ENCODE measurements around the gene PPP1R27. TPM values are rescaled to one million over a fixed set of nuclear protein-coding genes. Genes with fewer than 3 reads are reported as not detected.

PPP1R27 gene
- total and polyA plus RNA-seq, 4 donors, result 0.31 to 0.35 TPM; not detected in 2

- H3K27me3 ChIP-seq (ENCODE audit: control insufficient read depth in 4 of 4, insufficient read depth in 4 of 4, low read length in 3 of 4), result peaks cover 0 to 2% (median 0%) of the 10 kb centered on the region in 4 donors
- no peak for DNase-seq (ENCODE audit: low spot score)
- WGBS, result 2% methylated on average over 110 of the region's 110 CpGs
Observed at GRCh38 chr17:81803728-81804558, 30.9 kb downstream of the PPP1R27 start, which contains the start of gene GCGR. Gene GCGR (plus strand): TSS chr17:81804150. CDS start chr17:81809019, 4,869 bp downstream.

GRCh38 chr17:81802856-81803643 lies 31.8 kb downstream of the PPP1R27 start:
- Histone ChIP-seq H3K4me1 (ENCODE audit: control insufficient read depth in 4 of 4, insufficient read depth in 4 of 4, low read length in 3 of 4) (peaks cover 14 to 26% (median 21%) of the 10 kb centered on the region in 4 donors), H3K9me3 (ENCODE audit: control insufficient read depth in 4 of 4, low read length in 3 of 4) (no peaks in the 10 kb centered on the region), H3K36me3 (ENCODE audit: control insufficient read depth in 4 of 4, insufficient read depth in 3 of 4, low read depth in 1 of 4, low read length in 3 of 4) (no peaks in the 10 kb centered on the region), H3K4me3 (ENCODE audit: low read depth in 1 of 3, low read length in 3 of 3) (peak overlapping the region in 1 of 3 donors; percentile 90), H3K27me3 (ENCODE audit: control insufficient read depth in 4 of 4, insufficient read depth in 4 of 4, low read length in 3 of 4) (peaks cover 0 to 2% (median 0%) of the 10 kb centered on the region in 4 donors), H3K9ac (ENCODE audit: low read depth in 1 of 2, low read length in 2 of 2) (no peak overlapping the region), H3K27ac (ENCODE audit: low read depth in 1 of 2, low read length in 2 of 2) (no peak overlapping the region)
- DNase-seq (ENCODE audit: low spot score), result no peak
- 58% methylated on average over 26 of the region's 26 CpGs for WGBS
- TF ChIP-seq HNF4A (conservative IDR thresholded peaks at IDR 0.05), result no peak

More at GRCh38 chr17:81803728-81804558, 30.9 kb downstream of the PPP1R27 start, which contains the start of gene GCGR:
- H3K4me3 ChIP-seq (ENCODE audit: low read depth in 1 of 3, low read length in 3 of 3), result peak within 1 kb of the TSS; percentile 66 to 90 (median 75)
- peak within 1 kb of the TSS; percentile 78 to 80 for H3K27ac ChIP-seq (ENCODE audit: low read depth in 1 of 2, low read length in 2 of 2)
- H3K9me3 ChIP-seq (ENCODE audit: control insufficient read depth in 4 of 4, low read length in 3 of 4), result no peaks in the 10 kb centered on the region
- peak within 1 kb of the TSS in 1 of 2 donors; percentile 7 for H3K9ac ChIP-seq (ENCODE audit: low read depth in 1 of 2, low read length in 2 of 2)
- H3K4me1 ChIP-seq (ENCODE audit: control insufficient read depth in 4 of 4, insufficient read depth in 4 of 4, low read length in 3 of 4), result peaks cover 14 to 26% (median 21%) of the 10 kb centered on the region in 4 donors
- TF ChIP-seq EGR1 (IDR thresholded peaks at IDR 0.05; ENCODE audit: low read depth in 2 of 2) (no peak), HNF4A (conservative IDR thresholded peaks at IDR 0.05) (no peak), NR2F2 (IDR thresholded peaks at IDR 0.05) (no peak), JUND (IDR thresholded peaks at IDR 0.05) (no peak), RAD21 (IDR thresholded peaks at IDR 0.05) (no peak), HNF4G (IDR thresholded peaks at IDR 0.05) (no peak)
- peaks cover 0 to 3% (median 0%) of the 10 kb centered on the region in 4 donors for H3K36me3 ChIP-seq (ENCODE audit: control insufficient read depth in 4 of 4, insufficient read depth in 3 of 4, low read depth in 1 of 4, low read length in 3 of 4)

DNA sequence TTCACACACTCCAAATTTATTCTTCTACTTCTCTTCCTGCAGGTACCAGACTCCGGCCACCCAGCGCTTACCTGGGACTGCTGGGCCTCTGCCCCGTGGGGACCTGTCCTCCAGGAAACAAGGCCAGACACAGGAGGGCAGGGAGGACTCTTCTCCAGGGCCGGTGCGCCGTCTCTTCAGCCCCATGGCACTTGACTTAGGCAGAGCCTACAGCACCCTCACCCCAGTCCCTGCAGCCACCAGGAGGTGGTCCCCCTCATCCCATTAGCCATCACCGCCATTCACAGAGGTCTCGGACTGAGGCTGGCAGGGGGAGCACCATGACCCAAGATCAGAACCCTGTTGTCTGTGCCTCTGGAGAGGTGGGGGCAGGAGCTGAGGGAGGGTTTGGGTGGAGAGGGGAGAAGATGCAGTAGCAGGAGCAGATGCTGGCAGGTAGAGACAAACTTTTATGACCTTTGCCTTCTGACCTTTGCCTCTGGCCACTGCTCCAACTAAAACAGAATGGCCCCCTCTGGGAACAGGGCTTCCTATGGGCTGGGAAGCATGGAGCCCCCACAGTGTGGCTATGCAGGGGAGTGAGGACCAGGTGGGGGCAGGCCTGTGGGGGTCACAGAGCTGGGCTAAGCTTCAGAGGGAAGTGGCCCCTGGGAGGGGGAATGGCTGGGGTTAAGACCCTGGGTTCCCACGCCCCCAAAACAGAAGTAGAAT lies 32.6 kb downstream of the PPP1R27 start:
- 92% methylated on average over 9 of the region's 9 CpGs for WGBS

More for the DNA sequence above, 32.6 kb downstream of the PPP1R27 start:
- H3K27ac ChIP-seq (ENCODE audit: low read depth in 1 of 2, low read length in 2 of 2), result no peak overlapping the region
- H3K9ac ChIP-seq (ENCODE audit: low read depth in 1 of 2, low read length in 2 of 2), result no peak overlapping the region
- no peak overlapping the region for H3K4me3 ChIP-seq (ENCODE audit: low read depth in 1 of 3, low read length in 3 of 3)
- H3K9me3 ChIP-seq (ENCODE audit: control insufficient read depth in 4 of 4, low read length in 3 of 4), result no peaks in the 10 kb centered on the region
- TF ChIP-seq NR2F2 (IDR thresholded peaks at IDR 0.05) (no peak), RAD21 (IDR thresholded peaks at IDR 0.05) (no peak), MAX (IDR thresholded peaks at IDR 0.05) (no peak), SP1 (IDR thresholded peaks at IDR 0.05) (no peak), RXRA (IDR thresholded peaks at IDR 0.05) (peak in 1 of 2 donors; percentile 38), FOXA2 (IDR thresholded peaks at IDR 0.05) (no peak), EGR1 (IDR thresholded peaks at IDR 0.05; ENCODE audit: low read depth in 2 of 2) (no peak)
- no peak for DNase-seq (ENCODE audit: low spot score)
- peaks cover 0 to 2% (median 0%) of the 10 kb centered on the region in 4 donors for H3K27me3 ChIP-seq (ENCODE audit: control insufficient read depth in 4 of 4, insufficient read depth in 4 of 4, low read length in 3 of 4)
- H3K36me3 ChIP-seq (ENCODE audit: control insufficient read depth in 4 of 4, insufficient read depth in 3 of 4, low read depth in 1 of 4, low read length in 3 of 4), result no peaks in the 10 kb centered on the region
- H3K4me1 ChIP-seq (ENCODE audit: control insufficient read depth in 4 of 4, insufficient read depth in 4 of 4, low read length in 3 of 4), result peaks cover 14 to 26% (median 21%) of the 10 kb centered on the region in 4 donors

All from liver (tissue), 9 donors.